DOHH2 (cell line): ENCODE measurements around the gene FANCI.

Source experiments
- CTCF ChIP-seq: fragments of 200-600 bp; sonication (generic); IDR thresholded peaks from one replicate; pipeline ENCODE4 v1.5.1; 2014; ENCODE audit warnings: antibody characterized with exemption, mild to moderate bottlenecking, low read depth, low read length; ENCODE audit not compliant: poor library complexity, severe bottlenecking
- EZH2phosphoT487 ChIP-seq: fragments of 200-600 bp; sonication (generic); IDR thresholded peaks from 2 replicates; pipeline ENCODE4 v1.6.1; 2017; ENCODE audit warnings: borderline replicate concordance, mild to moderate bottlenecking, antibody characterized with exemption, low read length, moderate library complexity, mixed read lengths

GRCh38 chr15:89330881-89331595 is 87.3 kb downstream of the FANCI start:
- TF ChIP-seq CTCF, result no peak
- no peak for TF ChIP-seq EZH2phosphoT487
